Mammary epithelial cell (primary cell): Measurements from ENCODE around the gene SLC35G2.

ENCODE experiments used
- CTCF ChIP-seq, 2 donors: IDR thresholded peaks in 1 of 2; conservative IDR thresholded peaks in 1 of 2; 2 replicates each; pipeline ENCODE4 v1.5.1; 2011 to 2012; ENCODE audit warnings: inconsistent platforms in 2 of 2, low read length in 2 of 2, mild to moderate bottlenecking in 2 of 2, control low read depth in 1 of 2, low read depth in 1 of 2; ENCODE audit not compliant: insufficient read depth in 1 of 2; ENCODE audit errors: extremely low read depth in 1 of 2
- EZH2 ChIP-seq: IDR thresholded peaks from 2 replicates; pipeline ENCODE4 v1.6.1; 2012; ENCODE audit warnings: low read length, inconsistent platforms, borderline replicate concordance

DNA sequence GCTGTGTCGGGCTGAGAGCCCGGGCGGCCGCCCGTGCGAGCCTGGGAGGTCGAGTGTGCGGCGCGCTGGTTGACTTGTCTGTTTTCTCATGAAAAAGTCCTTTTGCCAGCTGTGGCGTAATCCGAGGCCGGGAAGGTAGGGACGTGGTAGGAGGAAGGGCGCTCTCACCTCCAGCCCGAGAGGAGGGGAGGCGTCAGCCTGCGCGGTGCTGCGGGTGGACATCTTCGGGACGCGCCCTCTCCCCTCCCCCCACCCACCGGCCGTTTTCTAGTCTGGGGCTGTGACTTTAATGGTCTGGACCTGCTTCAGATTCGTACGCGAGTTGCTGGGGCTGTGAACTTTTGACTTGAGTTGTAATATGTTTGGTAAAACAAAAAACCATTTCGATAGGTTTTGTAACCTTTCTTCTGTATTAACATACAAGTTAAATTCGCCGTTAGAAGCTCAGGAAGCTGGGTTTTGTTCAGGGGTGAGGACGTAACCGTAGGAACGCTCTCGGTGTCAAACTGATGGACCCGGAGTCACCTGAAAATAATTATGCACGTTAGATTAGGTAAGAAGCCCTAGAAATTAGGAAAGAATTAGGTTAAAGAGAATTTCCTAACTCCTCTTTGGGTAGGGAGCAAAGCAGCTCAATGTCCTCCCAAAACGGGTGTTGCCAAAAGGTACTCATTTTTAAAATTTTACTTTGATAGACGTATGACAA lies 43.8 kb downstream of the SLC35G2 start:
- TF ChIP-seq CTCF (conservative IDR thresholded peaks at IDR 0.05 in 1 of 2, IDR thresholded peaks at IDR 0.05 in 1 of 2; ENCODE audit: extremely low read depth in 1 of 2, insufficient read depth in 1 of 2, low read depth in 1 of 2, low read length in 2 of 2) (no peak), EZH2 (no peak)
